HEK293 (cell line): Measurements from ENCODE around the gene SYTL1.

Experiments
- CTCF ChIA-PET: fragments of 350-600 bp; formaldehyde crosslinking; extraction: SDS; loops from one replicate; lab custom pipeline; 2021; ENCODE audit warnings: antibody characterized with exemption; lab: Yijun Ruan, JAX
- POLR2A ChIA-PET: fragments of 300-600 bp; formaldehyde crosslinking; extraction: SDS; loops from one replicate; lab custom pipeline; 2020; ENCODE audit warnings: antibody characterized with exemption, inconsistent platforms; lab: Yijun Ruan, JAX
- H3K27ac ChIP-seq: fragments of 200-500 bp; sonication (Bioruptor generic); 2 replicates; pipeline ENCODE4 v1.5.1; 2014; ENCODE audit warnings: low read depth, low read length, control low read depth, inconsistent platforms; ENCODE audit errors: extremely low read depth
- H3K36me3 ChIP-seq, 2 experiments: fragments of 200-500 bp in 1 of 2; sonication (Bioruptor generic) in 1 of 2; 1 replicate in 1 of 2; 2 replicates in 1 of 2; pipeline ENCODE4 v1.5.1; 2014 to 2017; ENCODE audit warnings: inconsistent platforms in 2 of 2, low read length in 2 of 2; ENCODE audit not compliant: control insufficient read depth in 2 of 2, insufficient read depth in 1 of 2
- H3K4me1 ChIP-seq: fragments of 200-500 bp; sonication (Bioruptor generic); 2 replicates; pipeline ENCODE4 v1.5.1; 2014; ENCODE audit warnings: mild to moderate bottlenecking, low read length, inconsistent platforms; ENCODE audit not compliant: control insufficient read depth, insufficient read depth
- H3K4me3 ChIP-seq: 2 replicates; pipeline ENCODE4 v1.5.1; 2011; ENCODE audit warnings: low read depth, mild to moderate bottlenecking, control low read depth, low read length, moderate library complexity
- H3K9me3 ChIP-seq: fragments of 200-500 bp; sonication (Bioruptor generic); 2 replicates; pipeline ENCODE4 v1.5.1; 2014; ENCODE audit warnings: low read depth, low read length, inconsistent platforms; ENCODE audit not compliant: control insufficient read depth, insufficient read depth
- AEBP2 ChIP-seq: fragments of 450-650 bp; formaldehyde crosslinking; IDR thresholded peaks from 2 replicates; pipeline ENCODE4 v1.5.1; 2016; ENCODE audit warnings: missing biosample characterization, missing genetic modification characterization, borderline replicate concordance
- GLI2 ChIP-seq: fragments of 450-650 bp; formaldehyde crosslinking; IDR thresholded peaks from 2 replicates; pipeline ENCODE4; 2017; ENCODE audit warnings: missing biosample characterization, missing genetic modification characterization, low read depth, borderline replicate concordance
- HOXC10 ChIP-seq: sonication (generic); formaldehyde crosslinking; IDR thresholded peaks from 2 replicates; pipeline ENCODE4 v1.8.1; 2023; ENCODE audit warnings: mild to moderate bottlenecking, missing genetic modification reagents
- IKZF3 ChIP-seq: fragments of 450-650 bp; IDR thresholded peaks from 2 replicates; pipeline ENCODE4 v1.5.0; 2018; ENCODE audit warnings: missing biosample characterization, mild to moderate bottlenecking, missing genetic modification characterization, moderate library complexity
- OSR2 ChIP-seq: fragments of 450-650 bp; formaldehyde crosslinking; IDR thresholded peaks from 2 replicates; pipeline ENCODE4 v1.5.1; 2016; ENCODE audit warnings: missing biosample characterization, missing genetic modification characterization
- OVOL3 ChIP-seq: fragments of 450-650 bp; formaldehyde crosslinking; IDR thresholded peaks from 2 replicates; pipeline ENCODE4 v1.5.1; 2016; ENCODE audit warnings: missing biosample characterization, missing genetic modification characterization
- SETDB1 ChIP-seq: IDR thresholded peaks from one replicate; pipeline ENCODE4 v1.6.1; 2017; ENCODE audit warnings: mild to moderate bottlenecking, low read length, moderate library complexity, mixed read lengths; ENCODE audit not compliant: insufficient read length
- SP2 ChIP-seq: fragments of 450-650 bp; formaldehyde crosslinking; IDR thresholded peaks from 2 replicates; pipeline ENCODE4 v1.5.1; 2016; ENCODE audit warnings: missing biosample characterization, missing genetic modification characterization
- SP7 ChIP-seq: fragments of 450-650 bp; formaldehyde crosslinking; IDR thresholded peaks from 2 replicates; pipeline ENCODE4 v1.5.1; 2016; ENCODE audit warnings: missing biosample characterization, missing genetic modification characterization
- ZBTB1 ChIP-seq: fragments of 450-650 bp; formaldehyde crosslinking; IDR thresholded peaks from 2 replicates; pipeline ENCODE4 v1.5.1; 2016; ENCODE audit warnings: missing biosample characterization, missing genetic modification characterization
- ZBTB20 ChIP-seq: fragments of 450-650 bp; formaldehyde crosslinking; IDR thresholded peaks from 2 replicates; pipeline ENCODE4 v1.5.1; 2016; ENCODE audit warnings: missing biosample characterization, missing genetic modification characterization
- ZIC2 ChIP-seq: fragments of 450-650 bp; formaldehyde crosslinking; IDR thresholded peaks from 2 replicates; pipeline ENCODE4 v1.5.1; 2016; ENCODE audit warnings: missing biosample characterization, missing genetic modification characterization
- ZNF174 ChIP-seq: fragments of 450-650 bp; formaldehyde crosslinking; IDR thresholded peaks from 2 replicates; pipeline ENCODE4 v1.5.0; 2017; ENCODE audit warnings: missing biosample characterization, mild to moderate bottlenecking, missing genetic modification characterization
- ZNF19 ChIP-seq: fragments of 450-650 bp; formaldehyde crosslinking; IDR thresholded peaks from 2 replicates; pipeline ENCODE4; 2016; ENCODE audit warnings: missing biosample characterization, missing genetic modification characterization, low read depth
- ZNF214 ChIP-seq: fragments of 450-650 bp; formaldehyde crosslinking; IDR thresholded peaks from 2 replicates; pipeline ENCODE4 v1.5.1; 2017; ENCODE audit warnings: missing biosample characterization, mild to moderate bottlenecking, missing genetic modification characterization, borderline replicate concordance
- ZNF239 ChIP-seq: fragments of 450-650 bp; formaldehyde crosslinking; IDR thresholded peaks from 2 replicates; pipeline ENCODE4 v1.5.1; 2016; ENCODE audit warnings: missing biosample characterization, missing genetic modification characterization
- ZNF248 ChIP-seq: fragments of 450-650 bp; formaldehyde crosslinking; IDR thresholded peaks from 2 replicates; pipeline ENCODE4 v1.5.1; 2017; ENCODE audit warnings: missing biosample characterization, missing genetic modification characterization
- ZNF426 ChIP-seq: fragments of 450-650 bp; formaldehyde crosslinking; IDR thresholded peaks from 2 replicates; pipeline ENCODE4 v1.5.1; 2017; ENCODE audit warnings: missing biosample characterization, missing genetic modification characterization, mild to moderate bottlenecking, inconsistent platforms, moderate library complexity
- ZNF561 ChIP-seq: fragments of 450-650 bp; IDR thresholded peaks from 2 replicates; pipeline ENCODE4 v1.5.1; 2018; ENCODE audit warnings: missing biosample characterization, missing genetic modification characterization, borderline replicate concordance
- ZNF596 ChIP-seq: fragments of 450-650 bp; IDR thresholded peaks from 2 replicates; pipeline ENCODE4 v1.5.0; 2018; ENCODE audit warnings: missing biosample characterization, mild to moderate bottlenecking, missing genetic modification characterization, moderate library complexity
- ZNF629 ChIP-seq: fragments of 450-650 bp; formaldehyde crosslinking; IDR thresholded peaks from 2 replicates; pipeline ENCODE4 v1.5.1; 2017; ENCODE audit warnings: missing biosample characterization, missing genetic modification characterization
- ZSCAN4 ChIP-seq: fragments of 450-650 bp; formaldehyde crosslinking; IDR thresholded peaks from 2 replicates; pipeline ENCODE4 v1.5.1; 2017; ENCODE audit warnings: missing biosample characterization, missing genetic modification characterization
- TF ChIP-seq, protein P1 (sequence below): fragments of 450-650 bp; formaldehyde crosslinking; IDR thresholded peaks from 2 replicates; pipeline ENCODE4 v1.5.1; 2016; ENCODE audit warnings: missing biosample characterization, missing genetic modification characterization
- TF ChIP-seq, protein P2 (sequence below): fragments of 450-650 bp; formaldehyde crosslinking; IDR thresholded peaks from 2 replicates; pipeline ENCODE4; 2016; ENCODE audit warnings: missing biosample characterization, missing genetic modification characterization
- TF ChIP-seq, protein P3 (sequence below): fragments of 450-650 bp; formaldehyde crosslinking; IDR thresholded peaks from 2 replicates; pipeline ENCODE4 v1.5.1; 2016; ENCODE audit warnings: missing biosample characterization, missing genetic modification characterization

Gene SYTL1

DNA sequence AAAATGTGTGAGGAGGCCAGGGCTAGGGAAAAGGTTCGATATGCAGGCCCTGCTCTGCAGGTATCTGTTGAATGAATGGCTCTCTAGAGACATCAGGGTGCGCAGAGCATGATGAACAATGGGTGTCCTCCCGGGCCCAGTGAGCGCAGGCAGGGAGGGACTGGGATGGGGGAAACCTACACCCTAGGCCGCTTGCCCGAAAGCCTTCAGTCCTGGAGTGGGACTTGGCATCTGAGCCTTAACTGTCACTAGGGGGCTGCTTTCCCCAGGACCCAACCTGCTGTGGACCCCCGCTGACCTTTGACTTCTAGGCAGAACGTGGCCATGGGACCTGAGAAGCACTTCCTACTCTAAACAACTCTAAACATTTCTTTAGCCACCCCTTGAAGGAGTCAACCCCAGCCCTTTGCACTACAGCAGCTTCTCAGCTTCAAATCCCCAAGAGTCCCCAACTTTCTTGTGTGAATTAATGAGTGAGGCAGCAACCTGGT lies 25.4 kb downstream of the SYTL1 start (continued):
- TF ChIP-seq ZIC2 (tag by site-specific recombination) (peak; percentile 89), HOXC10 (CRISPR knock-in tag) (no peak), ZBTB20 (tag by site-specific recombination) (peak; percentile 14), SP7 (peak; percentile 8; the same call in 1 of the 2 replicates), ZNF561 (tag by site-specific recombination) (0 out of 2 replicates have a peak, but pooled peaks have one; percentile 15), SETDB1 (no peak), OSR2 (tag by site-specific recombination) (no peak; the same call in 1 of the 2 replicates), ZNF174 (tag by site-specific recombination) (no peak), ZNF239 (tag by site-specific recombination) (no peak), OVOL3 (tag by site-specific recombination) (no peak)
- TF ChIP-seq, protein P1, sequence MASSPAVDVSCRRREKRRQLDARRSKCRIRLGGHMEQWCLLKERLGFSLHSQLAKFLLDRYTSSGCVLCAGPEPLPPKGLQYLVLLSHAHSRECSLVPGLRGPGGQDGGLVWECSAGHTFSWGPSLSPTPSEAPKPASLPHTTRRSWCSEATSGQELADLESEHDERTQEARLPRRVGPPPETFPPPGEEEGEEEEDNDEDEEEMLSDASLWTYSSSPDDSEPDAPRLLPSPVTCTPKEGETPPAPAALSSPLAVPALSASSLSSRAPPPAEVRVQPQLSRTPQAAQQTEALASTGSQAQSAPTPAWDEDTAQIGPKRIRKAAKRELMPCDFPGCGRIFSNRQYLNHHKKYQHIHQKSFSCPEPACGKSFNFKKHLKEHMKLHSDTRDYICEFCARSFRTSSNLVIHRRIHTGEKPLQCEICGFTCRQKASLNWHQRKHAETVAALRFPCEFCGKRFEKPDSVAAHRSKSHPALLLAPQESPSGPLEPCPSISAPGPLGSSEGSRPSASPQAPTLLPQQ (tag by site-specific recombination): no peak

DNA sequence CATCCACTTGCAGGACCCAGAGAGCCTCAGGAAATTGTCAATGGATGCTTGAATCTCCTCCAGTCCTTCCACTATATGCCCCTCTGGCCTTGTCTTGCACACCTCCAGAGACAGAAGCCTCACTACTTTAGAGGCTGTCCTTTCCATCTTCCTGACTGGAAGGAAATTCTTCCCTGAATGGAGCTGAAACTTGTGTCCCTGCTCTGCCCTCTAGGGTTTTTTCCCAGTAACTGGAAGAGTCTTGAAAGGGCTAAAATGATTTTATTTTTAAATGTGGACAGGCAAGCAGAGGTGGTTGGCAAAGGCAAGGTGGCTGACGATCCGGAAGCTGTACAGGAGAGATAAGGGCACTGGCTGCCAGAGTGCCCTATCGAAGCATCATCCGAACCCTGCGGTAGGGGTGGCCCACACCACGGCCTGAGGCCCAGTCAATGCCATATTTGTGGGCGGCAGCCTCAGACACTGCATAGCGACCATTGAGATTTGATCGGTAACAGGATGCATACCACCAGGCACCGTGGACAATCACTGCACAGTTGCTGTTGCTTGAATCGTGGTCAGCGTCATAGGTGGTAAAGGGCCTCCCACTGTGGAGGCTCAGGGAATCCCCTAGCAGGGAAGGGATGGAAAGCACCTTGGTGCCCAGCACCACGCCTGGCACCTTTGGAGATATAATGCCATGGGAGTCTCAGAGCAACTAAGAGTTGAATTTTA lies 27.2 kb downstream of the SYTL1 start:
- Histone ChIP-seq H3K4me1 (peaks cover 2% of the 10 kb centered on the region; the same call in 1 of the 2 replicates), H3K4me3 (no peak overlapping the region), H3K36me3 (peaks cover 0 to 3% of the 10 kb centered on the region in 2 experiments; a peak in 1 of 3 replicates), H3K27ac (no peak overlapping the region), H3K9me3 (no peaks in the 10 kb centered on the region)
- POLR2A ChIA-PET: no interaction called here
- CTCF ChIA-PET: interaction anchor here (0.7 to 5.1 kb wide), 7 partner anchors 13 to 69 kb away, joined by 3 to 84 read pairs (median 5); no protein-coding TSS in a partner anchor
- TF ChIP-seq IKZF3 (0 out of 2 replicates have a peak, but pooled peaks have one; percentile 23), ZNF596 (tag by site-specific recombination) (no peak), ZBTB1 (no peak)
- TF ChIP-seq, protein P2, sequence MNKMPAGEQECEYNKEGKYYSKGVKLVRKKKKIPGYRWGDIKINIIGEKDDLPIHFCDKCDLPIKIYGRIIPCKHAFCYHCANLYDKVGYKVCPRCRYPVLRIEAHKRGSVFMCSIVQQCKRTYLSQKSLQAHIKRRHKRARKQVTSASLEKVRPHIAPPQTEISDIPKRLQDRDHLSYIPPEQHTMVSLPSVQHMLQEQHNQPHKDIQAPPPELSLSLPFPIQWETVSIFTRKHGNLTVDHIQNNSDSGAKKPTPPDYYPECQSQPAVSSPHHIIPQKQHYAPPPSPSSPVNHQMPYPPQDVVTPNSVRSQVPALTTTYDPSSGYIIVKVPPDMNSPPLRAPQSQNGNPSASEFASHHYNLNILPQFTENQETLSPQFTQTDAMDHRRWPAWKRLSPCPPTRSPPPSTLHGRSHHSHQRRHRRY (tag by site-specific recombination): no peak
- TF ChIP-seq, protein P3, sequence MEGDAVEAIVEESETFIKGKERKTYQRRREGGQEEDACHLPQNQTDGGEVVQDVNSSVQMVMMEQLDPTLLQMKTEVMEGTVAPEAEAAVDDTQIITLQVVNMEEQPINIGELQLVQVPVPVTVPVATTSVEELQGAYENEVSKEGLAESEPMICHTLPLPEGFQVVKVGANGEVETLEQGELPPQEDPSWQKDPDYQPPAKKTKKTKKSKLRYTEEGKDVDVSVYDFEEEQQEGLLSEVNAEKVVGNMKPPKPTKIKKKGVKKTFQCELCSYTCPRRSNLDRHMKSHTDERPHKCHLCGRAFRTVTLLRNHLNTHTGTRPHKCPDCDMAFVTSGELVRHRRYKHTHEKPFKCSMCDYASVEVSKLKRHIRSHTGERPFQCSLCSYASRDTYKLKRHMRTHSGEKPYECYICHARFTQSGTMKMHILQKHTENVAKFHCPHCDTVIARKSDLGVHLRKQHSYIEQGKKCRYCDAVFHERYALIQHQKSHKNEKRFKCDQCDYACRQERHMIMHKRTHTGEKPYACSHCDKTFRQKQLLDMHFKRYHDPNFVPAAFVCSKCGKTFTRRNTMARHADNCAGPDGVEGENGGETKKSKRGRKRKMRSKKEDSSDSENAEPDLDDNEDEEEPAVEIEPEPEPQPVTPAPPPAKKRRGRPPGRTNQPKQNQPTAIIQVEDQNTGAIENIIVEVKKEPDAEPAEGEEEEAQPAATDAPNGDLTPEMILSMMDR: 0 out of 2 replicates have a peak, but pooled peaks have one; percentile 10

- ChIA-PET CTCF (interaction anchor here (0.7 to 1.2 kb wide), 7 partner anchors 15 to 273 kb away, joined by 3 to 4 read pairs (median 3); no protein-coding TSS in a partner anchor), POLR2A (no interaction called here)
- Histone ChIP-seq H3K27ac (no peak overlapping the region), H3K9me3 (no peaks in the 10 kb centered on the region), H3K36me3 (no peaks in the 10 kb centered on the region), H3K4me3 (no peak overlapping the region), H3K4me1 (peaks cover 1% of the 10 kb centered on the region; the same call in 1 of the 2 replicates)
- TF ChIP-seq ZNF19 (no peak), ZNF426 (tag by site-specific recombination) (no peak), ZNF248 (no peak), ZNF214 (tag by site-specific recombination) (no peak), GLI2 (tag by site-specific recombination) (no peak), ZSCAN4 (no peak), ZNF629 (tag by site-specific recombination) (no peak), SP2 (tag by site-specific recombination) (no peak), AEBP2 (tag by site-specific recombination) (no peak)
These were observed 30.4 kb downstream of the SYTL1 start for GRCh38 chr1:27372022-27372807.
